HG03280 (cell line): Measurements from ENCODE around the gene RING1.

Experiments
- ATAC-seq: cut with Tn5 transposase; IDR thresholded peaks from one replicate; pipeline ENCODE4 v1.9.1; 2021; ENCODE audit warnings: mild to moderate bottlenecking, moderate library complexity; ENCODE audit not compliant: unreplicated experiment

Gene RING1

DNA sequence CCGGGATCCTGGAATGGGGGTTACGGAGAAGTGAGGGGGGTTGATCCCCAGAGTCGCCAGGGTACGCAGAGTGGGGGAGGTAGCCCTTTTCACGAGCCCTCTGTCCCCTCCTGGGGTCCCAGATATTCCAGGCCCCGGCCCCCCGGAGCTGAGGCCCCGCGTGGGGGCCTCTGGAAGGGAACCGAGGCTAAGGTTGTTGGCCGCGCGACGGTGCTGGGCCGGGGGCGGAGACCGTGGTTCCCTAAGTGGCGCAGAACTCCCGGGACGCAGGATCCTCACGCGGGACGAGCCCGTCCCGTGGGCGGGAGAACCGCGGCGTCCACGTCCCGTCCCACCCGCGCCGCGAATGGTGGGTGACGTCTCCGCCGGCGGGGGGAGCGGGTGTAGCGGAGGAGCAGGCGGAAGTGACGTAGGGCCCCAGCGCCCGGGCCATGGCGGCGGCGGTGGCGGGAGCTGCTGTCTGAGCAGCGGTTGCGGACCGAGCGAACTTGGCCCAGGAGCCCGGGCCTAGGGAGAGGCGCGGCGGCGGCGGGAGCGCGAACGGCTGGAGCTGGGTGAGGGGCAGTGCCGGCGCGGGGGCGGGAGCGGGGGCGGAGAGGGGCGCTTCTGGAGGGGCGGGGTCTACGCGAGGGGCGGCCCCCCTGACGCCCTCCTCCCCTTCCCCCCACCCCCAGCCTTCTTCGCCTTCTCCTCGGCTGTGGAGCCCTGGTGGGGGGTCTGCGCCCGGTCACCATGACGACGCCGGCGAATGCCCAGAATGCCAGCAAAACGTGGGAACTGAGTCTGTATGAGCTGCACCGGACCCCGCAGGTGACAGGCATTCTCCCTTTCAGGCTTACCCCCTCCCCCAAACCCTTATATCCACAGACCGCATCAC lies at the start of gene RING1:
RING1 (plus strand) TSS at position 410 of the 877 bp plus-strand sequence; CDS start at position 733, 323 bp downstream.
- no peak for ATAC-seq

DNA sequence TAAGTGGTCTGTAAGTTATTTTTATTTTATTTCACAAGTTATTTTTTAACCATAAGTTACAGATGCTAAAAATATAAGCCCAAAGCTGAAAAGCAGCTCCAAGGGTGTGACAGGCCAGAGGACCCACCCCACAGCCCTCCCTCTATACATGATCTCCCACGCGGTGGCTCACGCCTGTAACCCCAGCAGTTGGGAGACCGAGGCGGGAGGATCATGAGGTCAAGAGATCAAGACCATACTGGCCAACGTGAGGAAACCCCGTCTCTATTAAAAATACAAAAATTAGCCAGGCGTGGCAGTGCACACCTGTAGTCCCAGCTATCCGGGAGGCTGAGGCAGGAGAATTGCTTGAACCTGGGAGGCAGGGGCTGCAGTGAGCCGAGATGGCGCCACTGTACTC lies 48.2 kb upstream of the RING1 start:
- no peak for ATAC-seq

DNA sequence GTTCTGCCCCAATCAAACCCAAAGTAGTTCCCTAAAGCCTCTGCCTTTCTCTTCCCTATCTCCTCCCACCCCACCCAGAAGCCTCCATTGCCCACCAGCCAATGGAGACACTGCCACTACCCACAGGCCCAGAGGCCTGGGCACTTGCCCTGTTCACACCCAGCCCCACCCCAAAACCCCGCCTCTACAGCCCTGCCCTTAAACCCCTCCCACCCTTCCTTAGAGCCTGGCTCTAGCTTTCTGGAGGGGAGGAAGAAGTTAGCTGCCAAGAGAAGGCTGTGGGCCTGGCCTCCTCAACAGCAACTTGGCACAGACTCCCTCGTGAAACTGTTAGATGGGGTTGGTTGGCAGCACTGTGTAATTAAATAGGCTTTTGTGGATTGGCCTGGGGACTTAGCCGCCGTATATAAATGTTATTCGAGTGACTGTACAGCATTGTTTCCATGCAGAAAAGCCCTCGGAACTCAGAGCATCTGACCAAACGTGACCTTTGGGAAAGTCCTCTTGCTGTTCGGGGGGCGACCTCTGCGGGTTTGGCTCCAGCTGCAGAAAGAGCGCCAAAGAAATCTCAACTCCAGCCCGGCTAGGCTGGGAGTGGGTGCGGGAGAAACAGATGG lies 47.5 kb upstream of the RING1 start:
- ATAC-seq: no peak

DNA sequence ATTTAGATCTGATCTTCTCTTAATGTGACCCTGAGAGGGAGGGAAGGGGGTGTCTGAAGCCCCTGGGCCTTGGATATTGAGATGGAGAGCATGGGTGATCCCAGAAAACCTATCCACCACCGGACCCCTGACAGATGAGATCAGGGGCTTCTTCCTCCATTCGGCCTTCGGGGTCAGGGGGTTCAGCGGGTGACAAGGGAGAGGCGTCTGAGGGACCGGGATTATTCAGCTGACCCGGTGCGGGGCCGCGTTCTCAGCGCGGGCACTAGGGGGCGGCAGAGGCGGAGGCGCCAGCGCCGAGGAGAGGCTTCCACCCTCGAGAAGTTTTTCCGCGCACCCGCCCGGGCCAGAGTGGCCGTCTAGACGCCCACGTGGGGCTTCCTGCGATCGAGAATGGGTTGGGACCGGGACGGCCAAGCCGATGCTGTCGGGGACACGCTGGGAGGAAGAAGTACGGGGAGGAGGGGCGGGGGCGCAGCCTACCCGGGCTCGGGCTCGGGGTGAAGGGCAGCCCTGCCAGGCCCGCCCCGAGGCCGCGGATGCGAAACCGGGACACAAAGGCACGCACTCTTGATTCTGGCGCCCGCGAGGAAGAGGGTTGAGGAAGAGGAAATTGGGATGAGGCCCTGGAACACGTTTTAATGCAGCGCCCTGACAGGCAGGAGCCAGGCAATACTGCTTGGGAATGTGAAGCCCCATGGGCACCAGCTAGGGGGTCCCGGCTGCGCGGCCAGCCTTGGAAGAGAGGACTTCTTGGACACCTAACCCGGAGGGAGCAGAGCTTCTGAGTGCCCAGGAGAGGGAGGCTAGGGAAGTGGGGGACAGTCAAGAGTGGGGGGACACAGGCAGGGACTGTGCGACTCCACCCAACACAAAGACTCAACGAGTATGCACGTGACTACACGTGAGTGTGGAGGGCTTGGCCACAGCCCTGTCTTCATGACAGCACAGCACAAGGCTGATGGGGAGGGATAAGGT lies 46.7 kb upstream of the RING1 start:
- ATAC-seq: peak; percentile 73

DNA sequence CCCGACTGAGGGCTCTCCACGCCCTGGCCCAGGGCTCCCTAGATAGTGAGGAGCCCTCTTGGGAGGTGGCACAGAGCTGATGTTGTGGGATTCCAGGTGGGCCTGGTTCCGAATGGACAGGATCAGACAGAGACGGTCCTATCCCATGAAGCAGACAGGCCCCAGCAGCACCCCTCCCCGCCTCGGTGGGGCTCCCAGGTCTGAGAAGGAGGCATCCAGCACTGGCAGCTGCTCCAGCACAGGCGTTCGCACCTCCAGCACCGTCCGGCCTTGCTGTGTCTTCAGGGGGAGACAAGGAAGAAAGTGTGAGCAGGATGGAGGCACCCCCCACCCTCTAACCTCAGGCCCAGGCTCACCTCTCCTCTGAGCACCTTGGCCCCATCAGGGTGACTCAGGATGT lies 44.8 kb upstream of the RING1 start:
- ATAC-seq: no peak

DNA sequence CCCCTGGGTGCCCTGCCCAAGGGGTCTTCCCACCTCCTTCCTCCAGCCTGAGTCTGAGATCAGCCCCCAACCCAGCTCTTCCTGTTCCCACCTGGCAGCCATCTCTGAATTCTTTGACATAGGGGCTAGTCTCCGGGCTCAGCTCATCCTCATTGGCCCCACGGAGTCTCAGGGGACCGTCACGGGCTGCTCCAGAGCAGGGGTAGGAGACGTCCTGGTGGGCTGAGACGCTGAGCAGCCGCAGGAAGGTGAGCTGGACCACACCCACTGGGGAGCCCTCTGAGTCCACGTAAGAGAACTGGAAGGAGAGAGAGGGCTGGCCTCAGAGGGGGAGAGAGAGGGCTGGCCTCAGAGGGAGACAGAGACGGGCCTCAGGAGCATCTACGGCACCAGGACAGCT lies 44.1 kb upstream of the RING1 start:
- no peak for ATAC-seq

DNA sequence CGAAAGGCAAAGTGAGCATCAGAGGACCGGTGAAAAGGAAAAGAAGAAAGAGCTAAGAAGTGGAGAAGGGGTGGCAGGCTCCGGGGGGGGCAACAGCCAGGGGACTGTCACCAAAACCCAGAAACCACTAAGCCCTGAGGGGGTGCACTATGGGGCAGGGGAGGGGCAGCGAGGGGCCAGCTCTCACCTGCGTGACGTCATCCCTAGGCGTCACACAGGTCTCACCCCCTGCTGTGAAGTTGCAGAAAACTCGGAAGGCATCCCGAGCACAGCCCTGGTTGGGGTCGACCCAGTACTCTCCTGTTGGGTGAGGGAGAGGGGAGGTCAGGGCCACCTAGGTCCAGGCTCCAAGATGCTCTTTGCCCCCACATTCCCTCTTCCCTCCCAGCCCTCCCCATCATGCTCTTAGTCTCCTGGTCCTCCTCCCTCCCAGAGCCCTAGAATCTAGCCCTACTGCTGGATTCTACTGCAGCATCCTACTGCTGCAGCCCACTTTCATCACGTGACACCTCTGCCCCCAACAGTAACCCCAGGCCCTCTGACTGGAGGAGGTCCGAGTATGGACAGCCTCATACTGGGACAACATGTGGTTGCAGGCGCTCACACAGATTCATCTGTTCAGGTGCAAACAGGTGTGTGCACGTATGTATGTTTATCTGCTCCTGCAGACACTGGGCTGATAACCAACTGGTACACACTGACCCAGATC lies 43.5 kb upstream of the RING1 start:
- ATAC-seq: no peak

DNA sequence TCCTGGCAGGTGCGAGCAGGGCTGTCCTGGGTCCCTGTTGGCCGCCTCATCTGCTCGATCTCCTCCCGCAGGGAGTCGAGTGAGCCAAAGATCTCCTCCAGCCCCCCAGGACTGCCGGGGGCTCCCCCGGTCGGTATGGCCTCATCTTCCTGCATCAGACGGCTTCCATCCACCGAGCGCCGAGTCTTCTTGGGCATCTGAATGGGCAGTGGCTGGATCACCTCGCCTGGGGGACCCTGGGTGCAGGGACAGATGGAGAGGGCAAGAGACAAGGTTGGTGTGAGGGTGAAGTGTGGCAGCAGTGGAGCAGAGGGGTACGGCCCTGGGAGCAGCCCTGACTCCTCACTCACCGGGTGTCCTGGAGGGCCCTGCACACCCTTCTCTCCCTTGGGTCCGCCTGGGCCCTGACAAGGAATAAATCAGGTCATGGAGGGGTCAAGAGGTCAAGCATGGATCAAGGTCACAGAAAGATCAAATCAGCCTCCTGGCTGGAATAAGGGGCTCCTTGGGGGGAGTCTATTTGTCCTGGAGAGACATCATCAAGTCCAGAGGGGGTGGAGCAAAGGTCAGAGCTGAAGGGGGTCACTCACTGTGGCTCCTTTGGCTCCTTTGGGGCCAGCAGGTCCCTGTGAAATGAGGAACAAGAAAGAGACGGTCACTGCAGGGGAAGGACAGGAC lies 42.6 kb upstream of the RING1 start:
- ATAC-seq: no peak

DNA sequence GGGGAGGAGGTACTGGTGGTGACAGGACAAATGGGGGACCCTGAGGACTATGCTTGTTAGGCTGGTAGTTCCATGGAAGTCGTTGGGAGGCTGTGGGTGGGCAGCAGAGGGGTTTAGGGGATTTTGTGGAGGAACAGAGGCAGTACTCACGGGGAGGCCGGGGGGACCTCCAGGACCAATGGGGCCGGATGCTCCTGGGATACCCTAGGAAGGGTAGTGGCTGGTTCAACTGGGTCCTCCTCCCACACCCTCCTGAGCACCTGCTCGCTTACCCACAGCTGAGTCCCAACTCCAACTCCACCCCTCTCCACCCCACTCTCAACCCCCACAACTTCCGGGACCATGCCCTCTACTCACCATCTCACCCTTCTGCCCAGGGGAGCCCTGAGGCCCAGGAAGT lies 41.9 kb upstream of the RING1 start:
- no peak for ATAC-seq

DNA sequence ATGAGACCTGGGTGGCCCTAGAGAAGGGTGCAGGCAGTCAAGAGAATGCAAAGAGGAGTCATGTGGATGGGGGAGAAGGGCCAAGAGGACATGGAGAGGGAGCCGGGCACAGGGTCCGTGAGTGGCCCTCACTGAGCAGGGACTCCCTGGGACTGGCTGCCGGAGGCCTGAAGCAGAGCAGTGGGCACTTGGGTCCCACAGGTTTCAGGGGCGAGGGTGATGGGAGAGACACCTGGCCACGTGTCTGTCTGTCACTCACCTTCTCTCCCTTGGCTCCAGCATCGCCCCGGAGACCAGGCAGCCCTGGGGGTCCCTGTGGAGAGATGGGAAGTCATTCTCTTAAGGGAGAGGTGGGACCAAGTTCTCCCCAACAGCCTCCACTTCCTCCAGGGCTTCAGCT lies 41.5 kb upstream of the RING1 start:
- ATAC-seq: no peak

DNA sequence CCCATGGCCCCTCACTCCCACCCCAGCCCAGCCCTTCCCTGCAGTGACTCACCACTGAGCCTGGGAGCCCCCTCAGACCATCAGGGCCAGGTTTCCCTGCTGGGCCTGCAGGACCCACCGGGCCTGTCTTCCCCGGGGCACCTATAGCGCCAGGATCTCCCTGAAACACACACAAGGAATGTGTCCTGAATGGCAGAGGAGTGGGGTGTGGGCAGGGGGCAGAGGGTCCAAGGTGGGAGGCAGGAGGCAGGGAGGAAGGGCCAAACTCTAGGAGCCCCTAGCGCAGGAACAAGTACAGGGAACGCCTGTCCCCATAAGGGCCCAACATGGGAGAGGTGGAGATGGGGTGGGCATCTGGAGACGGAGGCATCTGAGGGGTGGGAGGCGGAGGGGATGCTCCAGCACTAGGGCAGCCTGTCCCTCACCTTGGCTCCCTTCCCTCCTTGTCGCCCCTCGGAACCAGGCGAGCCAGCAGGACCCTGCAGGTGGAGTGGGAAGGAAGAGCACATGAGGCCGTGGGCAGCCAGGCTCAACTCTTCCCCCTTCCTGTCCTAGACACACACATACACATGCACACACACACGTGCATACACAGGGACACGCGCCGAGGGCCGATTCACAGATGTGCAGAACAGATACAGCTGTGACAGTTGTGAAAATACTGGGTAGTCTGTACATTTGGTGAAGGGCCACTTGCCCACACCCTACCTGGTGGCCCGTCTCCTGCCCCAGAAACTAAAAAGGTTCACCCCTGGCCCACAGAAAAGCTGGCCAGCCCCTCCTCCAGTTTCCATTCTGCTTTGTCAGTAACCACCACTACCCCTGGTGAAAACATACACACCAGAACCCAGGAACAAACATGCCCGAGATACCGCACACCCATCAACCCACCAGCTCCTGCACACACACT lies 40.7 kb upstream of the RING1 start:
- ATAC-seq: no peak

DNA sequence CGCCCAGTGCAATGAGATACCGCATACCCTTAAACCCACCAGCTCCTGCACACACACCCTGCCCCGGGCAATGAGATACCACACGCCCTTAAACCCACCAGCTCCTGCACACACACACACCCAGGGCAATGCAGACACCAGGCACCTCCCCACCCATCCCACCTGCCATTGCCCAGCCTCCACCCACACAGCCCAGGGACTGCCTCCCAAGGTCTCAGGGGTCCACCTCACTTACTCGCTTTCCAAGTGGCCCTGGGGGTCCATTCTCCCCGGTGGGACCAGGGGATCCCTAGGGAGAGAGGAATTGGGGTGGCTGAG lies 40.1 kb upstream of the RING1 start:
- no peak for ATAC-seq

DNA sequence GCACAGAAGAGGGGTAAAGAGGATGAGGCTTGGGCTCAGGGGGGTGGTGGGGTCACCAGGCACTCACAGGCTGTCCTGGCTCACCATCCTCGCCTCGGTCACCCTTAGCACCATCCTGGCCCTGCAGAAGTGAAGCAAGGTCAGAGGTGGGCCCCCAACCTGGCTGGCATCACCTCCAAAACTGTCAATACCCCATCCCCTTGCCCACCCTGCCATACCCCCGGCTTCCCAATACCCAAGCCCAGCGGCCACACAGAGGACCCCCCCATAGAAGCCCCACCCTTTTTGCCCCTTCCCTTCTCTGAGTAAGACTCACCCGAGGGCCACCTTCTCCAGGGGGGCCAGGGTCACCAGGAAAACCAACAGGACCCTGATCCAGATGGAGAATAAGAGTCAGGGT lies 39.7 kb upstream of the RING1 start:
- ATAC-seq: no peak

DNA sequence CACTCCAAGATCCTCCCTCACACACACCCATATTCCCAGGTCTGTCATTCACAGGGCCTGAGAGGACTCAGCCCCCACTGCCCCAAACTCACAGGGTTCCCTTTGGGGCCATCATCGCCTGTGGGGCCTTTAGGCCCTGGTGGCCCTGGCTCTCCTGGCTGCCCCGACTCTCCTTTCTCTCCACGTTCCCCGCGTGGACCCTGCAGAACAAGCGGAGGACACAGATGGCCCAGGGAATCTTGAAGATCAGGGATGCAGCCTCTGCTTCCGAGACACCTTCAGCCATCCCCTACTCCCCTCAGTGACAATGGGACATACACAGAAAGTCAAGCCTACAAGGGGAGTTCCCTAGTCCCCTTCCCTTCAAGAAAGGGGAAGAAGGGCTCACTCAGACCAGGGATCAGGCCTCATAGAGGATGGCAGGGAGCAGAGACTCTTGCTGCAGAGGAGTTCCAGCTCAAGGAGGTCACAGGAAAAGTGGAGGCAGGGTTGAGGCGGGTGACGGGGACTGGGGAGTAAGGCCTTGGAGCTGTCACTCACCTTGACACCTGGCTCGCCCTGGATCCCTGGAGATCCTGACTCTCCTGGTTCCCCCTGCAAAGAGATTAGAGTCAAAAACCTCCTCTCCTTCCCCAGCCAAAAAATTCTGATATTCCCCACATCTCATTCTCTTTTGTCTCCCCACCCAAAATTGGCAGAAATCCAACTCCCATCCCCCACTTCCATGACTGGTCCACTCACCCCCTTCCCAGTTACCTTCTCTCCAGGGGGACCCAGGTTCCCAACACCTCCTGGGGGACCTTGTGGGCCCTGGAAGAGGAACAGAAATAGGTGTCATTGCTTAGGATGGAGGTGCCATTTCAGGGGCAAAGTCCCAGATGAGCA lies 38.8 kb upstream of the RING1 start:
- no peak for ATAC-seq

DNA sequence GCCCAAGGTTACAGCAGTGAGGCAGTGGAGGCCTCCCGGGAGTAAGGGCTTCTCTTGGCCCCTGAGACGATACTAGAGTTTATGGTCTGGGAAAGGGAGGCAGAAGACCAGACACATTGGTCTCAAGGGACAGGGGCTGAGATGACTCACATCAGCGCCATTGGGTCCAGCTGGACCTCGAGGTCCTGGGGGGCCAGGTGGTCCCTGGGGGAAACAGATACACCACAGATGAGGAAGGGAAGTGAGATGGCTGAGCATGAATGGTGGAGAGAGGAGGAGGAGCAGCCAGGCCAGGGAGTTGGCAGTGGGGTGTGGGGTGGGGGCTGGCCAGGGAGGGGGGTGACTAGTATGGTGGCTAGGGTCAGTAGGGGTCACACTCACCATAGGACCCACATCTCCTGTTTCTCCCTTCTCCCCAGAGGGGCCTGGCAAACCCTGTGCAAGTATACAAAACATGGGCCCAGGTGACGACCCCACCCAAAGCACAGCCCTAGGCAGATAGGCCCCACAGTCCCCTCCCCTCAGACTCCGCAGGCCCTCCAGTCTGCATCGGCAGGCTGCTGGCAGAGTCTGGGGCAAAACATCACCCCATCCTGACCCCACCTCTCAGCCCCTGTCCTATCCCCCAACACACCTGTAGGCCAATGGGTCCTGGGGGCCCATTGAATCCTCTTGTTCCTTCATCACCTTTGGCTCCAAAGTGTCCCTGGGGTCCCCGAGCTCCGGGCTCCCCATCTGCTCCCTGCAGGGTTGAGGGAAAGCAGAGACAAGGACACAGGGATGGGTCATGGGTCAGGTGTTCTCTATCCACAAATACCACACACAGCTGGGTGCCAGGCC lies 37.9 kb upstream of the RING1 start:
- no peak for ATAC-seq

DNA sequence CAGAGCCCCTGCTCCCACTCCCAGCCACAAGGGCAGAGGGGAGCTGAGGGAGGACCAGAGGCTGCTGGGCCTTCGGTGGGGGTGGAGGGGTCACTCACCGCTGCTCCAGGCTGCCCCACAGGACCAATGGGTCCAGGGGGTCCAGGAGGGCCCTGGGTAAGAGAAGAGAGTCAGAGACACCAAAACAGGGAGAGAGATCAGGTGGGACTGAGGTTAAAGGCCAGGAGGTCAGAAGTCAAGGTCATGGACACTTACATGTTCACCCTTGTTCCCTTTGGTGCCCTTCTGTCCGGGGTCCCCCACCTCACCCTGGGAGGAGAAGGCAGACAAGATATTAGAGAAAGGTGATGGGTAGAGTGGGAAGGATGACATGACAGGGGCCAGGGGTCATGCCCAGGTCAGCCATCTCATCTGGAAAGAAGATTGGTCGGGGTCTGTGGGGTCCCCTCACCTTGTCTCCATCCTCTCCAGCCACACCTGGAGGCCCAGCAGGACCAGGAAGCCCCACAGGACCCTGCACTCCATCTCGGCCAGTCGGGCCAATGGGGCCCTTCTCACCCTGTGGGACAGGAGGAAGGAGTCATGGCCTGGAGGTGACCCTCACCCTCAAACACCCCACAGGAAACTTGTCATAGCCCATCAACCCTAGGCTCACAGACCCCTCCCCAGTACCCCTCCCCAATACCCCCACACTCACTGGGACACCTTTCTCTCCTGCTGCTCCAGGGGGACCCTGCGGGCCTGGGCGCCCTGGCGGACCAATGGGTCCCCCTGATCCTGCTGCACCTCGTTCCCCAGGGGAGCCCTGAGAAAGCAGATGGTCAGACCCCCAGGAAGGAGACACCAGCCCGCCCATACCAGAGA lies 37.1 kb upstream of the RING1 start:
- ATAC-seq: no peak
